Caco-2 (cell line): ENCODE data around the gene KIAA2012. TPM values are rescaled to one million over a fixed set of nuclear protein-coding genes. Genes with fewer than 3 reads are reported as not detected.
A peak's percentile ranks its signal among the peaks of the same experiment; 100 is the strongest.

Source experiments
- BruUV-seq: library from RNA; stranded (reverse); fragments of 400-500 nt; replicated peaks from 2 replicates; lab custom pipeline; 2021; lab: Mats Ljungman, UMichigan
- CTCF ChIA-PET: fragments of 300-600 bp; sonication (Branson Sonifier 250); formaldehyde crosslinking; loops from one replicate; lab custom pipeline; 2022; ENCODE audit warnings: antibody characterized with exemption; lab: Charles Lee
- POLR2A ChIA-PET: fragments of 300-600 bp; sonication (Branson Sonifier 250); formaldehyde crosslinking; loops from one replicate; lab custom pipeline; 2022; ENCODE audit warnings: antibody characterized with exemption; lab: Charles Lee
- DNase-seq, 2 experiments: peaks; one replicate each; pipeline versions ENCODE4 v3.0.0 to v3.0.0-alpha.2; 2020 to 2022
- H3K27me3 ChIP-seq: replicated peaks from 2 replicates; pipeline ENCODE4 v1.6.0; 2011; ENCODE audit warnings: low read length; ENCODE audit not compliant: control insufficient read depth, insufficient read depth
- H3K36me3 ChIP-seq: 2 replicates; pipeline ENCODE4 v1.5.1; 2011; ENCODE audit warnings: low read length; ENCODE audit not compliant: control insufficient read depth, insufficient read depth
- H3K4me1 ChIP-seq: fragments of 250-450 bp; sonication (Bioruptor Pico); 2 replicates; pipeline ENCODE4 v1.5.1; 2020; ENCODE audit warnings: mild to moderate bottlenecking
- H3K4me3 ChIP-seq: 2 replicates; pipeline ENCODE4 v1.5.1; 2011; ENCODE audit warnings: low read depth, mild to moderate bottlenecking, control low read depth, low read length
- H3K9me3 ChIP-seq: fragments of 250-450 bp; sonication (Bioruptor Pico); 2 replicates; pipeline ENCODE4 v1.5.1; 2020; ENCODE audit warnings: mild to moderate bottlenecking, moderate library complexity
- H3K27ac Mint-ChIP-seq: one replicate; pipeline ENCODE4 v1.8.0; 2022; ENCODE audit warnings: mixed read lengths; ENCODE audit not compliant: unreplicated experiment
- H3K27me3 Mint-ChIP-seq: one replicate; pipeline ENCODE4 v1.8.0; 2022; ENCODE audit warnings: mixed read lengths; ENCODE audit not compliant: insufficient read depth, unreplicated experiment
- H3K36me3 Mint-ChIP-seq: one replicate; pipeline ENCODE4 v1.8.0; 2022; ENCODE audit warnings: mild to moderate bottlenecking, mixed read lengths; ENCODE audit not compliant: insufficient read depth, unreplicated experiment
- H3K4me1 Mint-ChIP-seq: one replicate; pipeline ENCODE4 v1.8.0; 2022; ENCODE audit warnings: low read depth, mixed read lengths; ENCODE audit not compliant: unreplicated experiment
- H3K4me3 Mint-ChIP-seq: one replicate; pipeline ENCODE4 v1.8.0; 2022; ENCODE audit warnings: mild to moderate bottlenecking, moderate library complexity, mixed read lengths; ENCODE audit not compliant: unreplicated experiment
- H3K9me3 Mint-ChIP-seq: one replicate; pipeline ENCODE4 v1.8.0; 2022; ENCODE audit warnings: mixed read lengths; ENCODE audit not compliant: unreplicated experiment
- CTCF ChIP-seq, 2 experiments: fragments of 200-600 bp in 1 of 2; IDR thresholded peaks; 1 replicate in 1 of 2; 2 replicates in 1 of 2; pipeline versions ENCODE4 v1.5.1 to v1.8.0; 2011 to 2022; ENCODE audit warnings: antibody characterized with exemption in 1 of 2, control low read depth in 1 of 2, inconsistent platforms in 1 of 2, low read depth in 1 of 2, low read length in 1 of 2, mild to moderate bottlenecking in 1 of 2, moderate library complexity in 1 of 2; ENCODE audit not compliant: insufficient read depth in 1 of 2, severe bottlenecking in 1 of 2, unreplicated experiment in 1 of 2
- intact Hi-C: fragments of 100-400 bp; cut with micrococcal nuclease; formaldehyde crosslinking; loops from one replicate; pipeline ENCODE4 v1.10.0; 2022; ENCODE audit not compliant: unreplicated experiment
- total RNA-seq: library from RNA; stranded (reverse); gene quantifications from 2 replicates; pipeline ENCODE4 v1.2.3, GENCODE V29; 2022

Gene KIAA2012
- total RNA-seq, 1 experiment from 2014 or later: 0.27 TPM

GRCh38 chr2:202171241-202171825 lies 98.3 kb downstream of the KIAA2012 start:
- H3K9me3 ChIP-seq: peaks cover 4% of the 10 kb centered on the region; the same call in 1 of the 2 replicates
- H3K4me3 ChIP-seq: no peak overlapping the region
- H3K36me3 ChIP-seq: no peaks in the 10 kb centered on the region
- Mint-ChIP-seq H3K4me1 (no peaks in the 10 kb centered on the region), H3K27ac (no peak overlapping the region), H3K9me3 (no peaks in the 10 kb centered on the region), H3K27me3 (no peaks in the 10 kb centered on the region), H3K4me3 (no peak overlapping the region), H3K36me3 (no peaks in the 10 kb centered on the region)
- no peaks in the 10 kb centered on the region for H3K4me1 ChIP-seq
- no peak for DNase-seq
- no TSS peak for BruUV-seq
- CTCF ChIA-PET: interaction anchor here (0.6 kb wide), 1 partner anchor 42 kb away, joined by 3 read pairs; no protein-coding TSS in a partner anchor
- no peak for TF ChIP-seq CTCF (IDR thresholded peaks at IDR 0.05; ENCODE audit: insufficient read depth in 1 of 2, low read depth in 1 of 2, low read length in 1 of 2, severe bottlenecking in 1 of 2, unreplicated experiment in 1 of 2)
- intact Hi-C loops: no loop called here
- H3K27me3 ChIP-seq: no peaks in the 10 kb centered on the region
- POLR2A ChIA-PET: no interaction called here

GRCh38 chr2:202172439-202173211 lies 99.6 kb downstream of the KIAA2012 start:
- Mint-ChIP-seq H3K9me3 (no peaks in the 10 kb centered on the region), H3K4me3 (no peak overlapping the region), H3K4me1 (no peaks in the 10 kb centered on the region), H3K36me3 (no peaks in the 10 kb centered on the region), H3K27ac (no peak overlapping the region), H3K27me3 (no peaks in the 10 kb centered on the region)
- ChIA-PET POLR2A (no interaction called here), CTCF (no interaction called here)
- H3K36me3 ChIP-seq: no peaks in the 10 kb centered on the region
- intact Hi-C loops: no loop called here
- BruUV-seq: no TSS peak
- no peak for TF ChIP-seq CTCF (IDR thresholded peaks at IDR 0.05; ENCODE audit: insufficient read depth in 1 of 2, low read depth in 1 of 2, low read length in 1 of 2, severe bottlenecking in 1 of 2, unreplicated experiment in 1 of 2)
- peaks cover 4% of the 10 kb centered on the region; the same call in 1 of the 2 replicates for H3K9me3 ChIP-seq
- no peak for DNase-seq
- H3K4me1 ChIP-seq: no peaks in the 10 kb centered on the region
- no peaks in the 10 kb centered on the region for H3K27me3 ChIP-seq
- H3K4me3 ChIP-seq: no peak overlapping the region

- Histone ChIP-seq H3K9me3 (peaks cover 4% of the 10 kb centered on the region; the same call in 1 of the 2 replicates), H3K4me3 (no peak overlapping the region), H3K4me1 (no peaks in the 10 kb centered on the region), H3K36me3 (no peaks in the 10 kb centered on the region), H3K27me3 (no peaks in the 10 kb centered on the region)
- peak; percentile 75 to 91 for TF ChIP-seq CTCF (IDR thresholded peaks at IDR 0.05; ENCODE audit: insufficient read depth in 1 of 2, low read depth in 1 of 2, low read length in 1 of 2, severe bottlenecking in 1 of 2, unreplicated experiment in 1 of 2)
- no TSS peak for BruUV-seq
- POLR2A ChIA-PET: no interaction called here
- H3K36me3 Mint-ChIP-seq: no peaks in the 10 kb centered on the region
- intact Hi-C loops: loop anchor here (1.0 to 5.0 kb wide), 6 partner anchors 74 to 382 kb away; partner anchors contain the start of gene FZD7
- no peak overlapping the region for H3K27ac Mint-ChIP-seq
- H3K9me3 Mint-ChIP-seq: no peaks in the 10 kb centered on the region
- CTCF ChIA-PET: interaction anchor here (0.6 to 1.4 kb wide), 2 partner anchors 114 to 318 kb away, joined by 3 to 8 read pairs; no protein-coding TSS in a partner anchor
- DNase-seq: peak; percentile 62 to 77
- H3K4me1 Mint-ChIP-seq: no peaks in the 10 kb centered on the region
- H3K4me3 Mint-ChIP-seq: no peak overlapping the region
- H3K27me3 Mint-ChIP-seq: no peaks in the 10 kb centered on the region
Observed at GRCh38 chr2:202178346-202178958, 105.4 kb downstream of the KIAA2012 start.
